ENCODE results near the gene AVPI1. TPM values are rescaled to one million over a fixed set of nuclear protein-coding genes. Genes with fewer than 3 reads are reported as not detected.
A peak's percentile ranks its signal among the peaks of the same experiment; 100 is the strongest.

Gene AVPI1
- total RNA-seq, 1 experiment from 2014 or later, result 6.5 TPM

DNA sequence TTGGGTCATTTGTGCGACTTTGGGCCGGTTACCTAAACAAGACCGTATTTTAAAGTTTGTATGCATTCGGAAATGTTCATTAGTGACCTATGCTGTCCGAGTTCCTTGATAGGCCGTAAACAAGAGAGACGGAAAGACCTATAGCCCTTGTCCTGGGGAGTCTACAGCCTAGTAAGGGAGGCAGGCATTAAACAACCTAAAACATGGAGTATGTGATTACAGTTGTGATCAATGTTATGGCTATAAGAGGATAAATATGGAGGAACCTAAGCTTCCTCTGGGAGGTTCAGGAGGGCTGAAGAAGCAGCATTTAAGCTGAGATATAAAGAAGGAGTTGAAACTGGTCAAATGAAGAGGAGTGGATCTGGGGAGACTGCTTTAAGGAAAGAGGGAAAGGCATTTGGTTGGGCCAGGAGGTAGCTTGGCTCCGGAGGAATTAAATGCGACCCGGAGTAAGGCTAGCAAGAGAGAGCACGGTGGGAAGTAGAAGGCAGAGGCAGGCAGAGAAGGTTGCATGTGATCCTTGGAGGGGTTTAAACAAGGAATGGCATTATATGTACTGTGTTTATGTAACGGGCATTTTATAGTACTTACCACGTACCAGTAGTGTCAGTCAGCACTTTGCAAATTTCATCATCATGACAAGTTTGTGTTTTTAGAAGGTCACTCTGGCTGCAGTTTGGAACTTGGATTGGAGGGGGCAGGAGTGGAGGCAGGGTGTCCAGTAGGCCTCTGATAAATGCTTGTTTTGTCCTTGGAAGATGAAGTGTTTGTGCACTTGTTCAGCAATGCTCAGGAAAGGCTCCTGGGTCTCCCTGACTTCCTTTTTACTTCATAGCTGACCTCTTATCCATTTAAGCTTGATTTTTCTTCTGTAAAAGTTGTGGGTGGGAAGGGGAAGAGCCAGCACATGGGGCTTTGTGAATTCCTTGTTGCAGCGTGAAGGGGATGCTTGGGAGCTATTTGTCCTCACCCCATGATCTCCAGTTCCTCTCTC lies 1.0 kb upstream of the AVPI1 start:
- no peak overlapping the region for H2BK20ac ChIP-seq (ENCODE audit: low read depth, low read length, poor library complexity, severe bottlenecking)
- no peaks in the 10 kb centered on the region for H3K79me1 ChIP-seq (ENCODE audit: insufficient read depth, low read depth, low read length, poor library complexity, severe bottlenecking)
- no peak overlapping the region for H3K27ac ChIP-seq (ENCODE audit: insufficient read length, low read depth, low read length)
- H3K23me2 ChIP-seq (ENCODE audit: insufficient read length, low read depth, low read length, poor library complexity, severe bottlenecking), result peaks cover 10% of the 10 kb centered on the region
- peaks cover 4% of the 10 kb centered on the region; the same call in 1 of the 2 replicates for H3K4me1 ChIP-seq (ENCODE audit: insufficient read depth, low read length)
- H2BK15ac ChIP-seq (ENCODE audit: low read depth, low read length), result no peak overlapping the region
- H3K18ac ChIP-seq (ENCODE audit: insufficient read length, low read depth, low read length), result peak overlapping the region; percentile 67
- no peak overlapping the region for H3T11ph ChIP-seq (ENCODE audit: low read length)
- Mint-ChIP-seq H3K36me3 (ENCODE audit: insufficient read depth in 1 of 3, low read depth in 3 of 3) (no peaks in the 10 kb centered on the region; a peak in 1 of 7 replicates), H3K27me3 (ENCODE audit: low read depth) (peaks cover 12% of the 10 kb centered on the region), H3K4me3 (peak overlapping the region; percentile 53 to 77), H3K4me1 (peaks cover 23 to 27% of the 10 kb centered on the region in 2 experiments), H3K27ac (peak overlapping the region; percentile 22 to 93 (median 32)), H3K9me3 (peaks cover 0 to 3% of the 10 kb centered on the region in 2 experiments; a peak in 2 of 5 replicates)
- no peaks in the 10 kb centered on the region for H3K79me2 ChIP-seq (ENCODE audit: insufficient read depth, low read length)
- no CpG with 5 or more reads among the region's 14 CpGs for WGBS (ENCODE audit: extremely low coverage, insufficient read length, low lambda C conversion rate)
- no peak overlapping the region for H2BK12ac ChIP-seq (ENCODE audit: insufficient read length, low read depth, low read length)
- no peak overlapping the region for H3K4ac ChIP-seq (ENCODE audit: low read depth, low read length)
- H3K4me2 ChIP-seq (ENCODE audit: insufficient read depth, insufficient read length, low read length), result peak overlapping the region; percentile 57
- no peak overlapping the region for H3K56ac ChIP-seq (ENCODE audit: insufficient read length, low read depth, low read length)
- peak overlapping the region; percentile 55 for H3K9ac ChIP-seq (ENCODE audit: extremely low read depth, insufficient read length, low read length)
- H2AFZ ChIP-seq (ENCODE audit: low read length), result no peak overlapping the region
- H3K23ac ChIP-seq (ENCODE audit: insufficient read length, low read depth, low read length), result no peak overlapping the region
- TF ChIP-seq, protein P1, sequence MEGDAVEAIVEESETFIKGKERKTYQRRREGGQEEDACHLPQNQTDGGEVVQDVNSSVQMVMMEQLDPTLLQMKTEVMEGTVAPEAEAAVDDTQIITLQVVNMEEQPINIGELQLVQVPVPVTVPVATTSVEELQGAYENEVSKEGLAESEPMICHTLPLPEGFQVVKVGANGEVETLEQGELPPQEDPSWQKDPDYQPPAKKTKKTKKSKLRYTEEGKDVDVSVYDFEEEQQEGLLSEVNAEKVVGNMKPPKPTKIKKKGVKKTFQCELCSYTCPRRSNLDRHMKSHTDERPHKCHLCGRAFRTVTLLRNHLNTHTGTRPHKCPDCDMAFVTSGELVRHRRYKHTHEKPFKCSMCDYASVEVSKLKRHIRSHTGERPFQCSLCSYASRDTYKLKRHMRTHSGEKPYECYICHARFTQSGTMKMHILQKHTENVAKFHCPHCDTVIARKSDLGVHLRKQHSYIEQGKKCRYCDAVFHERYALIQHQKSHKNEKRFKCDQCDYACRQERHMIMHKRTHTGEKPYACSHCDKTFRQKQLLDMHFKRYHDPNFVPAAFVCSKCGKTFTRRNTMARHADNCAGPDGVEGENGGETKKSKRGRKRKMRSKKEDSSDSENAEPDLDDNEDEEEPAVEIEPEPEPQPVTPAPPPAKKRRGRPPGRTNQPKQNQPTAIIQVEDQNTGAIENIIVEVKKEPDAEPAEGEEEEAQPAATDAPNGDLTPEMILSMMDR (conservative IDR thresholded peaks at IDR 0.05), result no peak
- no peak overlapping the region for H4K5ac ChIP-seq (ENCODE audit: insufficient read length, low read depth, low read length)
- no peaks in the 10 kb centered on the region for H3K9me3 ChIP-seq (ENCODE audit: control insufficient read depth, low read depth, low read length)
- H3K27me3 ChIP-seq (ENCODE audit: insufficient read depth, low read length), result no peaks in the 10 kb centered on the region; the same call in 1 of the 2 replicates
- H2AK5ac ChIP-seq (ENCODE audit: insufficient read length, low read length), result no peak overlapping the region
- H4K91ac ChIP-seq (ENCODE audit: insufficient read length, low read depth, low read length), result no peak overlapping the region
- H3K14ac ChIP-seq (ENCODE audit: insufficient read depth, low read length), result peak overlapping the region; percentile 77; the same call in 1 of the 2 replicates
- DNase-seq, result no peak
- no peaks in the 10 kb centered on the region for H4K20me1 ChIP-seq (ENCODE audit: control insufficient read depth, insufficient read depth, insufficient read length)
- no peak overlapping the region for H2BK120ac ChIP-seq (ENCODE audit: low read depth, low read length, poor library complexity, severe bottlenecking)
- no peak overlapping the region for H4K8ac ChIP-seq (replicated peaks; ENCODE audit: insufficient read length, low read depth, low read length)
- H2BK5ac ChIP-seq (ENCODE audit: insufficient read length, low read length), result no peak overlapping the region

Measured in H9 (cell line).